ENCODE measurements around the gene HDAC8. TPM values are rescaled to one million over a fixed set of nuclear protein-coding genes. Genes with fewer than 3 reads are reported as not detected.

HDAC8 gene
- polyA plus RNA-seq, 2 of the 4 experiments (the other 2 are of a cell fraction): 28.7 to 38.3 TPM

- no peak overlapping the region for H3K4me3 ChIP-seq
- H3K9me3 ChIP-seq: no peaks in the 10 kb centered on the region
- H3K27ac ChIP-seq: no peak overlapping the region
- ATAC-seq: no peak
- no peak for FAIRE-seq
- 97% methylated on average over 5 of the region's 6 CpGs for WGBS (ENCODE audit: missing lambda C conversion rate)
- no peak for TF ChIP-seq TP53 (CRISPR knock-in tag; IDR thresholded peaks at IDR 0.05)
- TF ChIP-seq ZC3H11A (IDR thresholded peaks at IDR 0.05): no peak
- TF ChIP-seq PBX3 (IDR thresholded peaks at IDR 0.05): no peak
- TF ChIP-seq NR3C1 (IDR thresholded peaks at IDR 0.05): no peak
- ChIA-PET POLR2A (no interaction called here), CTCF (no interaction called here)
- no peak for DNase-seq (ENCODE audit: low read depth in 1 of 2, low spot score in 1 of 2)
- H3K4me2 ChIP-seq: no peak overlapping the region
- H3K4me1 ChIP-seq: no peaks in the 10 kb centered on the region
Observed at GRCh38 chrX:72346302-72346949, 226.2 kb downstream of the HDAC8 start.

GRCh38 chrX:72340626-72341025 is 232.0 kb downstream of the HDAC8 start:
- ChIA-PET POLR2A (no interaction called here), CTCF (no interaction called here)

More at GRCh38 chrX:72340626-72341025, 232.0 kb downstream of the HDAC8 start:
- WGBS (ENCODE audit: missing lambda C conversion rate): 100% methylated on average over 1 of the region's 2 CpGs
- Histone ChIP-seq H3K4me1 (no peaks in the 10 kb centered on the region), H3K4me2 (no peak overlapping the region), H3K9me3 (no peaks in the 10 kb centered on the region), H3K27ac (no peak overlapping the region), H3K4me3 (no peak overlapping the region)
- ATAC-seq: no peak
- DNase-seq (ENCODE audit: low read depth in 1 of 2, low spot score in 1 of 2): no peak
- no peak for FAIRE-seq
- TF ChIP-seq REST (IDR thresholded peaks at IDR 0.05) (no peak), CEBPB (IDR thresholded peaks at IDR 0.05) (no peak), E2F6 (IDR thresholded peaks at IDR 0.05; ENCODE audit: borderline replicate concordance, low read depth) (no peak), BHLHE40 (IDR thresholded peaks at IDR 0.05; ENCODE audit: low read depth, low read length) (no peak), HOXB5 (CRISPR knock-in tag; IDR thresholded peaks at IDR 0.05) (no peak), HES2 (IDR thresholded peaks at IDR 0.05) (no peak), ZFP36 (IDR thresholded peaks at IDR 0.05; ENCODE audit: borderline replicate concordance, partially characterized antibody) (no peak), CTCF (IDR thresholded peaks at IDR 0.05) (no peak), GATA3 (IDR thresholded peaks at IDR 0.05; ENCODE audit: borderline replicate concordance) (no peak), MAX (IDR thresholded peaks at IDR 0.05) (no peak), PBX3 (IDR thresholded peaks at IDR 0.05) (no peak), NR3C1 (IDR thresholded peaks at IDR 0.05) (no peak), NFE2L2 (conservative IDR thresholded peaks at IDR 0.05; ENCODE audit: low read length) (no peak), HEYL (CRISPR knock-in tag; IDR thresholded peaks at IDR 0.05) (no peak), TP53 (CRISPR knock-in tag; IDR thresholded peaks at IDR 0.05) (no peak), TFCP2L1 (CRISPR knock-in tag; IDR thresholded peaks at IDR 0.05) (no peak), POLR2A (IDR thresholded peaks at IDR 0.05; ENCODE audit: low read length) (no peak), RCOR1 (IDR thresholded peaks at IDR 0.05; ENCODE audit: low read depth, low read length) (no peak)

Data from A549 (cell line).